Vagina (tissue), 2 donors: ENCODE data around the gene LRFN4.

ENCODE experiments used
- POLR2A ChIP-seq, 2 donors: fragments of 450-650 bp; IDR thresholded peaks; one replicate each; pipeline ENCODE4 v1.6.1; 2017; ENCODE audit warnings: antibody characterized with exemption in 2 of 2, mild to moderate bottlenecking in 2 of 2, moderate library complexity in 2 of 2
- TF ChIP-seq, protein P1 (sequence below), 3 experiments: fragments of 450-650 bp in 2 of 3; fragments of 200-600 bp in 1 of 3; sonication (generic) in 1 of 3; IDR thresholded peaks; one replicate each; pipeline ENCODE4 v1.5.1; 2017 to 2019; ENCODE audit warnings: antibody characterized with exemption in 3 of 3, mild to moderate bottlenecking in 2 of 3, moderate library complexity in 2 of 3

DNA sequence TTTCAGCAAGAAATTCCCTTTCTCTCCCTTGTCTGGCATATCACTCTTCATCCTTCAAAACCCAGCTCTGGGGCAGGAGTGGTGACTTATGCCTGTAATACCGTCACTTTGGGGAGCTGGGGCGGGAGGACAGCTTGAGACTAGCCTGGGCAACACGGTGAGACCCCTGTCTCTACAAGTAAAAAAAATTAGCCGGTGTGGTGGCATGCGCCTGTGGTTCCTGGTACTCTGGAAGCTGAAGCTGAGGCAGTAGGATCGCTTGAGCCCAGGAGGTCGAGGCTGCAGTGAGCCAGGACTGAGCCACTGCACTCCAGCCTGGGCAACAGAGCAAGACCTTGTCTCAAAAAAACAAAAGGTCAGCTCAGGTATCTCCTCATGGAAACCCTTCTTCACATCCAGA, 15.0 kb upstream of the LRFN4 start:
- TF ChIP-seq, protein P1, sequence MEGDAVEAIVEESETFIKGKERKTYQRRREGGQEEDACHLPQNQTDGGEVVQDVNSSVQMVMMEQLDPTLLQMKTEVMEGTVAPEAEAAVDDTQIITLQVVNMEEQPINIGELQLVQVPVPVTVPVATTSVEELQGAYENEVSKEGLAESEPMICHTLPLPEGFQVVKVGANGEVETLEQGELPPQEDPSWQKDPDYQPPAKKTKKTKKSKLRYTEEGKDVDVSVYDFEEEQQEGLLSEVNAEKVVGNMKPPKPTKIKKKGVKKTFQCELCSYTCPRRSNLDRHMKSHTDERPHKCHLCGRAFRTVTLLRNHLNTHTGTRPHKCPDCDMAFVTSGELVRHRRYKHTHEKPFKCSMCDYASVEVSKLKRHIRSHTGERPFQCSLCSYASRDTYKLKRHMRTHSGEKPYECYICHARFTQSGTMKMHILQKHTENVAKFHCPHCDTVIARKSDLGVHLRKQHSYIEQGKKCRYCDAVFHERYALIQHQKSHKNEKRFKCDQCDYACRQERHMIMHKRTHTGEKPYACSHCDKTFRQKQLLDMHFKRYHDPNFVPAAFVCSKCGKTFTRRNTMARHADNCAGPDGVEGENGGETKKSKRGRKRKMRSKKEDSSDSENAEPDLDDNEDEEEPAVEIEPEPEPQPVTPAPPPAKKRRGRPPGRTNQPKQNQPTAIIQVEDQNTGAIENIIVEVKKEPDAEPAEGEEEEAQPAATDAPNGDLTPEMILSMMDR (IDR thresholded peaks at IDR 0.05) = no peak
- TF ChIP-seq POLR2A (IDR thresholded peaks at IDR 0.05) = no peak
